CD4-positive, alpha-beta T cell treated with Interleukin-1 beta for 1 hour (primary cell): ENCODE measurements around the gene ZNF550.
"Not testable (repeated sequence)": the region's sequence is repeated elsewhere in the genome, so short reads cannot be mapped to it uniquely, and the experiment has no call there.

Experiments used
- DNase-seq, 2 donors: peaks; one replicate each; pipeline ENCODE4 v3.0.0-alpha.2; 2020 to 2022

The ZNF550 gene

DNA sequence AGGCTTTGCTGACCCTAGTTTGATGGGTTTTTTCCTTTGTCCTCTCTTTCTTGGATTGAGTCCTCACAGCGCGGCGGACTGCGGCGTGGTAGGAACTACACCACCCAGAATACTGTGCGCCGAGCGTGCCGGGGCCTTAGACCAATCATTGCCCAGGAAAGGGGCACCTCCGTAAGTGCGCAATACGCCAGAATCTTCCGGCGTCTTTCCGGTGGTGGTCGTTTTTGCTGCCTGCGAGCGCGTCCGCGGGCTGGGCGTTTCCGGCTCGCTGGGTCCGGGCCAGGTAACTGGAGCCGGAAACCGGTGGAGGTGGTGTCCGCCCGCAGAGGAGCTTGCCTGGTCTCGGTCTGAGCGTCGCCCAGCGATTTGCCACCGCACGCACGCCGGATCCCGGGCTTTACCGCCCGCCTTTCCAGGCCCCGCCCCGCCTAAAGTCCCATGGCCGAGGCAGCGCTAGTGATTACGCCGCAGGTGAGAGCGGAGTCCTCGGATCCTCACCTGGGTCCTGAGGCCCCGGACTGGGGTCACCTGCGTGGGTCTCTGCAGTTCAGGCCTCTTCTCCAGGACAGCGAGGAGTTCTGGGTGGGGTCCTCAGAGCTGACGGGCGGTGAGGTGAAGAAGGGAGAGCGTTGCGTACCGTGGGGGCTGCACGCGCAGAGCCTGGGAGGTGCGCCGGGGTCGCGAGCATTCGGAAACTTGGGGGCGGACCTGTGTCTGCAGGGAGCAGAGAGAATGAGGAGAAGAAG is 32.4 kb downstream of the ZNF550 start, which contains the start of gene ZNF549:
TSS of gene ZNF549 (plus strand) at position 221 of the 746 bp plus-strand sequence. CDS start at position 439, 218 bp downstream.
- peak; percentile 91 to 93 for DNase-seq

DNA sequence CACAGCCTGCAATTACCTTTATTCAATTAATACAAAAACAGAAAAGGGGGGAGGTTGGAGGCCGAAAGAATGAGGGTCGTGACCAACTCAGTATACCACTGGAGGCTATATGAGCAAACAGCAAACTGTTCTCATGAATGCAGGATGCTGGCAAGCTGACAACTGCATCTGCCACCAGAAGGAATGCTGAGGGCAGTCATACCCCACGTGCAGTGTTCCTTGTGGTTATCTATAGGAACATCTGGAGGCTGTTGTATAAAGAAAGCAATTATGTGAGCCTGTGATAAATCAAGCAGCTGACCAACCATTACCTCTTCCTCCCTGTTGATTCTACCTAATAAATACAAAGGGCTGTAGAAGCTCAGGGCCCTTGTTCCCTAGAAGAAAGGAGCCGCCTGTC is 41.6 kb downstream of the ZNF550 start:
- DNase-seq, result not testable (repeated sequence)

- no peak for DNase-seq
These were observed 44.4 kb downstream of the ZNF550 start for GRCh38 chr19:57515255-57515654.

- DNase-seq, result no peak
These were observed 46.8 kb downstream of the ZNF550 start for GRCh38 chr19:57512845-57513244.

- no peak for DNase-seq
These were observed 48.2 kb downstream of the ZNF550 start for GRCh38 chr19:57511484-57511883.

DNA sequence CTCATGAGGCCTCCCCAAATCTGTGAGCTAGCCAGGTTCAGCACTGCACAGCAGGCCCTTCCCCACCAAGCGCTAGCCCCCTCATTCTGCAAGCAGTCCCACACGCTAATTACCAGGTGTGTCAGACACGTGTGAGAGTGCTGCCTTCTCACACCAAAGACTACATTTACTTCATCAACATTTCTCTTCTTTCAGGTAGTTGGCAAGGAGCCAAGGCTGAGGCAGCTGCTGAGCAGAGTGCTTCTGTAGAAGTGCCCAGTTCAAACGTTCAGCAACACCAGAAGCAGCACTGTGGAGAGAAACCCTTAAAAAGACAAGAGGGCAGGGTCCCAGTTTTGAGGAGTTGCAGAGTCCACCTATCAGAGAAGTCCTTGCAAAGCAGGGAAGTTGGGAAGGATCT is 53.5 kb downstream of the ZNF550 start:
- no peak for DNase-seq

DNA sequence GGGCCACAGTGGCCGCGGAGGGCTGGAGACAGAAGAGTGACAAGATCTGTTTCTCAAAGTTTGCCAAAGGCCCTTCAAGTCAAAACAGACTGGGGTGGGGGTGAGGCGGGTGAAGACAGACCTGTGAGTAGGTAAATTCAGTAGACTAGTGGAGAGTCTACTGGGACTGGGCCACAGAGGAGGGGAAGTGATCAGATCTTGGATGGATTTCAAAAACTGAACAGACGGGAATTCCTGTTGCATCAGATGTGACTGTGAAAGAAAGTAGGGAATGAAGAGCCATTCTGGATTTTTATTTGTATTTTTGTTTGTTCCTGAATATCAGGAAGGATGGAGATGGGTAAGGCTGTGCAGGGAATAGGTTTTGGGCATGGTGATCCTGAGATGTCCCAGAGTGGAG is 59.3 kb downstream of the ZNF550 start:
- DNase-seq, result not testable (repeated sequence)

GRCh38 chr19:57499680-57500395 is 59.8 kb downstream of the ZNF550 start, which contains the start of gene ZNF773:
ZNF773 (plus strand) TSS chr19:57499938; CDS start chr19:57500081, 143 bp downstream.
- peak; percentile 96 to 97 for DNase-seq

DNA sequence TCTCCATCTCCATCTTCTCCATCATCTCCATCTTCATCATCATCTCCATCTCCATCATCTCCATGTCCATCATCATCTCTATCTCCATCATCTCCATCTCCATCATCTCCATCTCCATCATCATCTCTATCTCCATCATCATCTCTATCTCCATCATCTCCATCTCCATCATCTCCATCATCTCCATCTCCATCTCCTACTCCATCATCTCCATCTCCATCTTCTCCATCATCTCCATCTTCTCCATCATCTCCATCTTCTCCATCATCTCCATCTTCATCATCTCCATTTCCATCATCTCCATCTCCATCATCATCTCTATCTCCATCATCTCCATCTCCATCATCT is 60.4 kb downstream of the ZNF550 start:
- not testable (repeated sequence) for DNase-seq

- not testable (repeated sequence) for DNase-seq
These were observed 71.4 kb downstream of the ZNF550 start for GRCh38 chr19:57488299-57488644.

DNA sequence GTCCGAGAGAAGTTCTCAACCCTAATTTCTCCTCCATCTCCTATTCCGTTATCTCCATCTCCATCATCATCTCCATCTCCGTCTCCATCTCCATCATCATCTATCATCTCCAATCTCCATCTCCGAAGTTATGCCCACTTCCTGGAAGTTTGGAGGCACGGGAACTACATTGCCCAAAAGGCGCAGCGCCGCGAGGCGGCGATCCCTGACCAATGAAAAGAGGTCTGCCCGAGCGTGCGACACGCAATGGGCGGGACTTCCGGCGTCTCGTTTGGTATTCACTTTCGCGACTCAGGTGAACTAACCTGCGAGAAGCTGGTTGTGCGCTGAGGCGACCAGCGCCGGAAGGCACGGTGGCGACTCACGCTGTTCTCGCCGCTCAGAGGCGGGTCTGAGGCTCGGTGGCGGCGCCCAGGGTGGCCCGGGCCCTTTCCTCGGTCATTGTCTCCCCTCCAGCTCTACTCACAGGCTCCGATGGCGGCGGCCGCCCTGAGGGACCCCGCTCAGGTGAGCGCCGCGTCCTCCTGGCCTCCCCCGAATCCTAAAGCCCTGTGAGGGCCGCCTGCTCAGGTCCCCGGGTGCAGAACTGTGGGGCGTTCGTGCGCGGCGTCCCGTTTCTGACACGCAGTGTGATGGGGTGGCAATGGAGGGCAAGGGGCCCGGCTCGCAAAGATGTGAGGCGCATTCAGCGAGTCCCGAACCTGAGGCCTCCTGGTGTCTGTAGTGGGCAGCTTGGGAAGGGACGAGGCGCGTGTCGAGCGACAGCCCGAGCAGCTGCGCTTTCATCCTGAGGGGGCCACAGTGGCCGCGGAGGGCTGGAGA is 72.0 kb downstream of the ZNF550 start, which contains the start of gene ZNF419:
TSS of gene ZNF419 (plus strand) at position 274 of the 822 bp plus-strand sequence. CDS start at position 475, 201 bp downstream.
- DNase-seq, result peak; percentile 94
